Fibroblast of lung (primary cell): ENCODE measurements around the gene RNF43. TPM values are rescaled to one million over a fixed set of nuclear protein-coding genes. Genes with fewer than 3 reads are reported as not detected.

ENCODE experiments used
- DNase-seq, 2 donors: peaks; one replicate each; pipeline versions ENCODE4 v3.0.0 to v3.0.0-alpha.2; 2010; ENCODE audit warnings: low read depth in 2 of 2
- H2AFZ ChIP-seq: 2 replicates; pipeline ENCODE4 v1.5.1; 2012; ENCODE audit warnings: low read length, control low read depth, inconsistent platforms
- H3K27ac ChIP-seq: 2 replicates; pipeline ENCODE4 v1.5.1; 2011; ENCODE audit warnings: low read length, control low read depth; ENCODE audit not compliant: insufficient read depth
- H3K27me3 ChIP-seq: 2 replicates; pipeline ENCODE4 v1.5.1; 2011; ENCODE audit warnings: mild to moderate bottlenecking, low read length; ENCODE audit not compliant: control insufficient read depth, insufficient read depth
- H3K36me3 ChIP-seq: 2 replicates; pipeline ENCODE4 v1.5.1; 2011; ENCODE audit warnings: low read length; ENCODE audit not compliant: control insufficient read depth, insufficient read depth
- H3K4me1 ChIP-seq: 2 replicates; pipeline ENCODE4 v1.5.1; 2011; ENCODE audit warnings: low read length; ENCODE audit not compliant: control insufficient read depth, insufficient read depth; ENCODE audit errors: extremely low read depth
- H3K4me2 ChIP-seq: 2 replicates; pipeline ENCODE4 v1.5.1; 2011; ENCODE audit warnings: low read length, control low read depth; ENCODE audit not compliant: insufficient read depth; ENCODE audit errors: extremely low read depth
- H3K4me3 ChIP-seq, 4 experiments: fragments of 200-600 bp in 1 of 4; sonication (generic) in 1 of 4; replicated peaks in 1 of 4; 2 replicates each; pipeline ENCODE4 v1.5.1; 2011 to 2016; ENCODE audit warnings: low read length in 4 of 4, low read depth in 3 of 4, mild to moderate bottlenecking in 3 of 4, control low read depth in 2 of 4, inconsistent platforms in 1 of 4, mixed read lengths in 1 of 4; ENCODE audit not compliant: insufficient read depth in 1 of 4; ENCODE audit errors: control extremely low read depth in 1 of 4
- H3K79me2 ChIP-seq: 2 replicates; pipeline ENCODE4 v1.5.1; 2012; ENCODE audit warnings: mild to moderate bottlenecking, low read length, inconsistent platforms; ENCODE audit not compliant: control insufficient read depth, insufficient read depth
- H3K9ac ChIP-seq: 2 replicates; pipeline ENCODE4 v1.5.1; 2011; ENCODE audit warnings: mild to moderate bottlenecking, low read length, control low read depth; ENCODE audit not compliant: insufficient read depth
- H3K9me3 ChIP-seq: 2 replicates; pipeline ENCODE4 v1.5.1; 2012; ENCODE audit warnings: low read depth, low read length; ENCODE audit not compliant: control insufficient read depth, insufficient read depth
- H4K20me1 ChIP-seq: 2 replicates; pipeline ENCODE4 v1.5.1; 2011; ENCODE audit warnings: low read length; ENCODE audit not compliant: control insufficient read depth, insufficient read depth; ENCODE audit errors: extremely low read depth
- EZH2 ChIP-seq: IDR thresholded peaks from 2 replicates; pipeline ENCODE4 v1.5.1; 2012; ENCODE audit warnings: low read length, control low read depth, mild to moderate bottlenecking; ENCODE audit errors: missing control alignments
- polyA plus RNA-seq, 2 donors: library from polyadenylated mRNA; depleted of rRNA in 1 of 2; stranded (reverse) in 1 of 2; unstranded in 1 of 2; fragments of >200 nt; gene quantifications; 2 replicates each; pipeline ENCODE4 v1.2.1, GENCODE V29; 2011 to 2012; ENCODE audit warnings: missing spikeins in 1 of 2
- total RNA-seq: library from RNA; depleted of rRNA; stranded (reverse); fragments of >200 nt; gene quantifications from 2 replicates; pipeline ENCODE4 v1.2.1, GENCODE V29; 2014
- TF ChIP-seq, protein P1 (sequence below), 2 donors: IDR thresholded peaks in 1 of 2; conservative IDR thresholded peaks in 1 of 2; 1 replicate in 1 of 2; 2 replicates in 1 of 2; pipeline ENCODE4 v1.5.1; 2011 to 2012; ENCODE audit warnings: low read length in 2 of 2, control low read depth in 1 of 2, inconsistent platforms in 1 of 2, low read depth in 1 of 2, mild to moderate bottlenecking in 1 of 2

Gene RNF43
- total and polyA plus RNA-seq, 2 donors (not counting 1 experiment from before 2014, with no cell fraction given) = under 0.01 to 0.02 TPM

DNA sequence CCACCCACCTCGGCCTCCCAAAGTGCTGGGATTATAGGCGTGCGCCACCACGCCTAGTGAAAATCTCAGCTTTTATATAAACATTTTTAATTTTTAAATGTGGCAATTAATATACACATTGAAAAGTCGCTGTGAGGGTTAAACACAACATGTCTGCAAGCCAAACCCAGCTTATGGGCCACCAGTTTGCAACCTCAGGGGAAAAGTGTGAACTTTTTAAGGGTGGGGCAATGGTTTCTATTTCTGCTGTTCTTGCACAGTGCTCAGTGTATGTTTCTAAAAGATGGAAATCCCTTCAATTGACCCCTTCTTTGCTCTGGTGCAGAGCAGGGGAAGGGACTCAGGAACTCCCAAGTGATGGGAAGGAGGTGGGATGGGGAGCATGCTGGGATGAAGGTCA lies 47.0 kb downstream of the RNF43 start:
- no peak overlapping the region for H3K27ac ChIP-seq
- no peaks in the 10 kb centered on the region for H3K9me3 ChIP-seq
- no peak overlapping the region for H3K9ac ChIP-seq
- no peaks in the 10 kb centered on the region for H3K36me3 ChIP-seq
- H3K79me2 ChIP-seq = no peaks in the 10 kb centered on the region
- DNase-seq = no peak
- no peaks in the 10 kb centered on the region for H3K4me1 ChIP-seq
- H3K4me3 ChIP-seq = no peak overlapping the region
- H2AFZ ChIP-seq = no peak overlapping the region
- no peak for TF ChIP-seq EZH2
- TF ChIP-seq, protein P1, sequence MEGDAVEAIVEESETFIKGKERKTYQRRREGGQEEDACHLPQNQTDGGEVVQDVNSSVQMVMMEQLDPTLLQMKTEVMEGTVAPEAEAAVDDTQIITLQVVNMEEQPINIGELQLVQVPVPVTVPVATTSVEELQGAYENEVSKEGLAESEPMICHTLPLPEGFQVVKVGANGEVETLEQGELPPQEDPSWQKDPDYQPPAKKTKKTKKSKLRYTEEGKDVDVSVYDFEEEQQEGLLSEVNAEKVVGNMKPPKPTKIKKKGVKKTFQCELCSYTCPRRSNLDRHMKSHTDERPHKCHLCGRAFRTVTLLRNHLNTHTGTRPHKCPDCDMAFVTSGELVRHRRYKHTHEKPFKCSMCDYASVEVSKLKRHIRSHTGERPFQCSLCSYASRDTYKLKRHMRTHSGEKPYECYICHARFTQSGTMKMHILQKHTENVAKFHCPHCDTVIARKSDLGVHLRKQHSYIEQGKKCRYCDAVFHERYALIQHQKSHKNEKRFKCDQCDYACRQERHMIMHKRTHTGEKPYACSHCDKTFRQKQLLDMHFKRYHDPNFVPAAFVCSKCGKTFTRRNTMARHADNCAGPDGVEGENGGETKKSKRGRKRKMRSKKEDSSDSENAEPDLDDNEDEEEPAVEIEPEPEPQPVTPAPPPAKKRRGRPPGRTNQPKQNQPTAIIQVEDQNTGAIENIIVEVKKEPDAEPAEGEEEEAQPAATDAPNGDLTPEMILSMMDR (conservative IDR thresholded peaks at IDR 0.05 in 1 of 2, IDR thresholded peaks at IDR 0.05 in 1 of 2; ENCODE audit: low read depth in 1 of 2, low read length in 2 of 2) = no peak
- no peaks in the 10 kb centered on the region for H3K27me3 ChIP-seq
- no peaks in the 10 kb centered on the region for H4K20me1 ChIP-seq
- no peak overlapping the region for H3K4me2 ChIP-seq

GRCh38 chr17:58369214-58370031 lies 47.9 kb downstream of the RNF43 start:
- no peak overlapping the region for H3K4me3 ChIP-seq
- TF ChIP-seq, protein P1 (conservative IDR thresholded peaks at IDR 0.05 in 1 of 2, IDR thresholded peaks at IDR 0.05 in 1 of 2; ENCODE audit: low read depth in 1 of 2, low read length in 2 of 2) = no peak
- no peak for TF ChIP-seq EZH2
- no peaks in the 10 kb centered on the region for H3K79me2 ChIP-seq
- no peaks in the 10 kb centered on the region for H3K27me3 ChIP-seq
- no peaks in the 10 kb centered on the region for H3K36me3 ChIP-seq
- no peaks in the 10 kb centered on the region for H3K4me1 ChIP-seq
- no peak overlapping the region for H2AFZ ChIP-seq
- DNase-seq = no peak
- H3K9me3 ChIP-seq = no peaks in the 10 kb centered on the region
- no peak overlapping the region for H3K4me2 ChIP-seq
- no peak overlapping the region for H3K27ac ChIP-seq
- no peaks in the 10 kb centered on the region for H4K20me1 ChIP-seq
- H3K9ac ChIP-seq = no peak overlapping the region

- Histone ChIP-seq H4K20me1 (no peaks in the 10 kb centered on the region), H3K27me3 (peaks cover 2% of the 10 kb centered on the region), H2AFZ (no peak overlapping the region), H3K4me2 (no peak overlapping the region), H3K4me3 (no peak overlapping the region), H3K36me3 (no peaks in the 10 kb centered on the region), H3K79me2 (no peaks in the 10 kb centered on the region), H3K9ac (no peak overlapping the region), H3K4me1 (no peaks in the 10 kb centered on the region), H3K9me3 (no peaks in the 10 kb centered on the region), H3K27ac (no peak overlapping the region)
- no peak for DNase-seq
- TF ChIP-seq, protein P1 (conservative IDR thresholded peaks at IDR 0.05 in 1 of 2, IDR thresholded peaks at IDR 0.05 in 1 of 2; ENCODE audit: low read depth in 1 of 2, low read length in 2 of 2) = no peak
- no peak for TF ChIP-seq EZH2
Measured at GRCh38 chr17:58368860-58369213, 48.5 kb downstream of the RNF43 start.

Other genes starting within 250 kb of the RNF43 start
- not detected in 2 replicates for gene EPX, start 224.8 kb downstream of the RNF43 start, total RNA-seq
- gene EPX, start 224.8 kb downstream of the RNF43 start, polyA plus RNA-seq = not detected in 2 replicates
- gene MKS1, start 198.3 kb downstream of the RNF43 start, total RNA-seq = 13.1 and 17.8 TPM in 2 replicates
- gene MKS1, start 198.3 kb downstream of the RNF43 start, polyA plus RNA-seq = 8.7 and 10.3 TPM in 2 replicates
- not detected in 2 replicates for gene LPO, start 178.9 kb downstream of the RNF43 start, total RNA-seq
- gene LPO, start 178.9 kb downstream of the RNF43 start, polyA plus RNA-seq = not detected in 2 replicates
- gene MPO, start 136.6 kb downstream of the RNF43 start, total RNA-seq = not detected in 2 replicates
- 0.01 TPM in 2 replicates for gene MPO, start 136.6 kb downstream of the RNF43 start, polyA plus RNA-seq
- 4.0 and 4.9 TPM in 2 replicates for gene TSPOAP1, start 88.7 kb downstream of the RNF43 start, total RNA-seq
- 0.23 and 0.24 TPM in 2 replicates for gene TSPOAP1, start 88.7 kb downstream of the RNF43 start, polyA plus RNA-seq
- 41.9 and 48.5 TPM in 2 replicates for gene SUPT4H1, start 65.3 kb downstream of the RNF43 start, total RNA-seq
- gene SUPT4H1, start 65.3 kb downstream of the RNF43 start, polyA plus RNA-seq = 191 and 207 TPM in 2 replicates
- under 0.01 TPM in 2 replicates for gene HSF5, start 70.9 kb upstream of the RNF43 start, total RNA-seq
- gene HSF5, start 70.9 kb upstream of the RNF43 start, polyA plus RNA-seq = not detected in 2 replicates
- 34.9 and 40.0 TPM in 2 replicates for gene MTMR4, start 97.1 kb upstream of the RNF43 start, total RNA-seq
- 22.1 and 24.3 TPM in 2 replicates for gene MTMR4, start 97.1 kb upstream of the RNF43 start, polyA plus RNA-seq